ENCODE results near the gene LRRN3.
"Not testable (repeated sequence)": the region's sequence is repeated elsewhere in the genome, so short reads cannot be mapped to it uniquely, and the experiment has no call there.

Gene LRRN3

DNA sequence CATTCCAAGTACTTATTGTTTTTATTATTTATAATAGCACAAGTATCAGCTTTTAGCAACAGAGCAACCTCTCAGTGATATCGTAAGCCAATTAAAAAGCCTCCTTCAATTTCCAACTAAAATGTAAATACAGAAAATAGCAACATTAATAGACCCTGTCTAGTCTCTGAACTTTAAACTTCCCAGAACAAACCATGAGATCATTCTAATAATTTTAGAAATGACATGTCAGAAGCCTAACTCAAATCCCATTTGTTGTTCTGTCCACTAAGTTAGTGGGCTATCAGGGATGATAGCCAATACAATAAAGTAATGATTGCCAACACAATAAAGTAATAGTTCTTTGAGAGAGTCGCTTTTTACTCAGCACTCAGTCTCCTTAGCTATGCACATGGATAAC, 22.3 kb upstream of the LRRN3 start:
- H4K91ac ChIP-seq (ENCODE audit: low read length), result no peak overlapping the region
- WGBS, result 100% methylated on average over 1 of the region's 2 CpGs

DNA sequence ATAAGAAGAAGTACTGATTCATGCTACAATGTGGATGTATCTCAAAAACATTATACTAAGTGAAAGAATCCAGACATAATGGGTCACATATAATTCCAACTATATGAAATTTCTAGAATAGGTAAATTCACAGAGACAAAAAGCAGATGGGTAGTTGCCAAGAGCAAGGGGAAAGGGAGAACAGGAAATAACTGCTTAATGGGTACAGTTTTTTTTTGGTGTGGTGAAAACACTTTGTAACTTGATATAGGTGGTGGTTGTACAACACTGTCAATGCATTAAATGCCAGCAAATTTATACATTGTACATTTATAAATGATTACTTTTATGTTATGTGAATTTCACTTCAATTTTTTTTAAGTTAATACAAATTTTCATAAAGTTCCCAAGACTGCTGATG, 19.4 kb upstream of the LRRN3 start:
- Histone ChIP-seq H2BK15ac (ENCODE audit: low read depth, poor library complexity, severe bottlenecking) (no peak overlapping the region), H3K4me2 (ENCODE audit: low read length, poor library complexity, severe bottlenecking) (no peak overlapping the region), H2BK12ac (ENCODE audit: low read length in 2 of 2) (no peak overlapping the region), H3K27ac (ENCODE audit: low read length, poor library complexity, severe bottlenecking) (no peak overlapping the region), H2BK5ac (ENCODE audit: low read depth, low read length, poor library complexity, severe bottlenecking) (no peak overlapping the region), H3K36me3 (ENCODE audit: control insufficient read depth in 1 of 2, insufficient read depth in 2 of 2, low read depth in 1 of 2, low read length in 2 of 2) (no peaks in the 10 kb centered on the region), H3K27me3 (ENCODE audit: control insufficient read depth in 1 of 2, insufficient read depth in 1 of 2, low read length in 2 of 2) (no peaks in the 10 kb centered on the region), H3K4me1 (ENCODE audit: control insufficient read depth, insufficient read depth, low read depth, low read length) (peaks cover 1% of the 10 kb centered on the region), H3K23ac (ENCODE audit: low read length in 2 of 2) (no peak overlapping the region), H2AK5ac (ENCODE audit: low read length, severe bottlenecking) (no peak overlapping the region), H2BK120ac (ENCODE audit: low read depth, low read length) (no peak overlapping the region), H3K9me3 (ENCODE audit: control insufficient read depth, low read length) (no peaks in the 10 kb centered on the region), H3K9ac (ENCODE audit: low read length) (no peak overlapping the region), H3K4me3 (ENCODE audit: insufficient read depth in 1 of 2, low read depth in 1 of 2, low read length in 2 of 2) (no peak overlapping the region), H3K79me1 (replicated peaks; ENCODE audit: low read length, poor library complexity, severe bottlenecking) (no peaks in the 10 kb centered on the region), H3K4ac (ENCODE audit: low read depth in 1 of 2, low read length in 2 of 2) (no peak overlapping the region), H4K8ac (ENCODE audit: low read length) (no peak overlapping the region), H4K91ac (ENCODE audit: low read length) (no peak overlapping the region), H3K14ac (ENCODE audit: low read length in 2 of 2) (no peak overlapping the region), H2AFZ (ENCODE audit: low read depth, low read length) (no peak overlapping the region), H3K18ac (ENCODE audit: low read depth in 1 of 2, low read length in 2 of 2) (no peak overlapping the region)
- DNase-seq, result no peak

More for the DNA sequence above, 22.3 kb upstream of the LRRN3 start:
- no peak overlapping the region for H3K9ac ChIP-seq (ENCODE audit: low read length)
- H2AFZ ChIP-seq (ENCODE audit: low read depth, low read length), result no peak overlapping the region
- no peak overlapping the region for H4K8ac ChIP-seq (ENCODE audit: low read length)
- no peaks in the 10 kb centered on the region for H3K4me1 ChIP-seq (ENCODE audit: control insufficient read depth, insufficient read depth, low read depth, low read length)
- H2BK12ac ChIP-seq (ENCODE audit: low read length in 2 of 2), result no peak overlapping the region
- no peak overlapping the region for H3K23ac ChIP-seq (ENCODE audit: low read length in 2 of 2)
- DNase-seq, result no peak
- no peak overlapping the region for H3K27ac ChIP-seq (ENCODE audit: low read length, poor library complexity, severe bottlenecking)
- H3K9me3 ChIP-seq (ENCODE audit: control insufficient read depth, low read length), result no peaks in the 10 kb centered on the region
- no peaks in the 10 kb centered on the region for H3K79me1 ChIP-seq (replicated peaks; ENCODE audit: low read length, poor library complexity, severe bottlenecking)
- no peak overlapping the region for H3K14ac ChIP-seq (ENCODE audit: low read length in 2 of 2)
- H2BK120ac ChIP-seq (ENCODE audit: low read depth, low read length), result no peak overlapping the region
- H2BK5ac ChIP-seq (ENCODE audit: low read depth, low read length, poor library complexity, severe bottlenecking), result no peak overlapping the region
- H3K27me3 ChIP-seq (ENCODE audit: control insufficient read depth in 1 of 2, insufficient read depth in 1 of 2, low read length in 2 of 2), result no peaks in the 10 kb centered on the region
- H3K18ac ChIP-seq (ENCODE audit: low read depth in 1 of 2, low read length in 2 of 2), result no peak overlapping the region
- H3K36me3 ChIP-seq (ENCODE audit: control insufficient read depth in 1 of 2, insufficient read depth in 2 of 2, low read depth in 1 of 2, low read length in 2 of 2), result no peaks in the 10 kb centered on the region
- no peak overlapping the region for H2BK15ac ChIP-seq (ENCODE audit: low read depth, poor library complexity, severe bottlenecking)
- no peak overlapping the region for H2AK5ac ChIP-seq (ENCODE audit: low read length, severe bottlenecking)
- H3K4me2 ChIP-seq (ENCODE audit: low read length, poor library complexity, severe bottlenecking), result no peak overlapping the region
- H3K4me3 ChIP-seq (ENCODE audit: insufficient read depth in 1 of 2, low read depth in 1 of 2, low read length in 2 of 2), result no peak overlapping the region
- no peak overlapping the region for H3K4ac ChIP-seq (ENCODE audit: low read depth in 1 of 2, low read length in 2 of 2)

DNA sequence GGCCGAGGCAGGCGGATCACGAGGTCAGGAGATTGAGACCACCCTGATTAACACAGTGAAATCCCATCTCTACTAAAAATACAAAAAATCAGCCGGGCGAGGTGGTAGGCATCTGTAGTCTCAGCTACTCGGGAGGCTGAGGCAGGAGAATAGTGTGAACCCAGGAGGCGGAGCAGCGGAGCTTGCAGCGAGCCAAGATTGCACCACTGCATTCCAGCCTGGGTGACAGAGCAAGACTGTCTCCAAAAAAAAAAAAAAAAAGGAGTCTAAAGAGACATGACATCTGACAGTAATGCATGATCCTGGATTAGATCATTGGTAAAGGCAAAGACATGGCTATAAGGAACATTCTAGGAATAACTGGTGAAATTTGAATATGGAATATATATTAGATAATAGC, 18.3 kb upstream of the LRRN3 start:
- not testable (repeated sequence) for H4K8ac ChIP-seq (ENCODE audit: low read length); H3K4me2 ChIP-seq (ENCODE audit: low read length, poor library complexity, severe bottlenecking); H3K9me3 ChIP-seq (ENCODE audit: control insufficient read depth, low read length); H3K27ac ChIP-seq (ENCODE audit: low read length, poor library complexity, severe bottlenecking); H3K4me3 ChIP-seq (ENCODE audit: insufficient read depth in 1 of 2, low read depth in 1 of 2, low read length in 2 of 2); H2BK5ac ChIP-seq (ENCODE audit: low read depth, low read length, poor library complexity, severe bottlenecking); H3K4me1 ChIP-seq (ENCODE audit: control insufficient read depth, insufficient read depth, low read depth, low read length); H4K91ac ChIP-seq (ENCODE audit: low read length); H2AK5ac ChIP-seq (ENCODE audit: low read length, severe bottlenecking); H3K36me3 ChIP-seq (ENCODE audit: control insufficient read depth in 1 of 2, insufficient read depth in 2 of 2, low read depth in 1 of 2, low read length in 2 of 2); H3K18ac ChIP-seq (ENCODE audit: low read depth in 1 of 2, low read length in 2 of 2); DNase-seq; H3K14ac ChIP-seq (ENCODE audit: low read length in 2 of 2); H3K9ac ChIP-seq (ENCODE audit: low read length); H3K79me1 ChIP-seq (replicated peaks; ENCODE audit: low read length, poor library complexity, severe bottlenecking); H3K4ac ChIP-seq (ENCODE audit: low read depth in 1 of 2, low read length in 2 of 2); H2AFZ ChIP-seq (ENCODE audit: low read depth, low read length); H3K27me3 ChIP-seq (ENCODE audit: control insufficient read depth in 1 of 2, insufficient read depth in 1 of 2, low read length in 2 of 2); H2BK120ac ChIP-seq (ENCODE audit: low read depth, low read length); H2BK12ac ChIP-seq (ENCODE audit: low read length in 2 of 2); H3K23ac ChIP-seq (ENCODE audit: low read length in 2 of 2); H2BK15ac ChIP-seq (ENCODE audit: low read depth, poor library complexity, severe bottlenecking)
- WGBS, result 86% methylated on average over 7 of the region's 9 CpGs

DNA sequence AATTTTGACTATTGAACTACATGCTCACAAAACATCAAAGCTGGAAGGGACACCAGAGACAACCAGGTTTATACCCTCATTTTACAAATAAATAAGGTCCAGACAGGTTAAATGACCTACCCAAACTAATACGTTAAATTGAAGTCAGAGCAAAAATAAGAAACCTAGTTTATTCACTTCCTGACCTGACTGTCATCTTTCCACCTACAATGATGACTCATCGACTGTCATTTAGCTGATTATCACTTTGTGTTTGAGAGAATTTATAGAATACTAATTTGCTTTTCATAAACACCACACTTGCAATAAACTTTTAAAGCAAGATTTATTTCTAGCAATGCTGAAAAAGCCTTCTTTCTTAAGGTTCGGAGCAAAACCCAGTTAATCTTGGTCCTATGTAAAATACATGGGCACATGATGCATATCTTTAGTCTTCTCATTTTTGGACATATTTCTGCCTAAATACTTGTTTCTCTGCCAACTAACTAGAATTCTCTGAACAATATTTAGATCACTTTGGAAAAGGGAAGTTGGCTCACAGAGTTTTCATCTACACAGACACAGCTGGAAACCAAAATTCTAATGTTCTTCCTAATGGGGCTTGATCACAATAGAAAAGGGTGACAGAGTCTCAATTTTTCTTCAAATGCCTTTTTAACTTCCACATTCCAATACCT, 16.7 kb upstream of the LRRN3 start:
- H3K27me3 ChIP-seq (ENCODE audit: control insufficient read depth in 1 of 2, insufficient read depth in 1 of 2, low read length in 2 of 2), result no peaks in the 10 kb centered on the region
- no peak overlapping the region for H2BK120ac ChIP-seq (ENCODE audit: low read depth, low read length)
- no peak overlapping the region for H4K91ac ChIP-seq (ENCODE audit: low read length)
- H3K4me2 ChIP-seq (ENCODE audit: low read length, poor library complexity, severe bottlenecking), result no peak overlapping the region
- H3K27ac ChIP-seq (ENCODE audit: low read length, poor library complexity, severe bottlenecking), result no peak overlapping the region
- WGBS, result 64% methylated on average over 2 of the region's 3 CpGs
- no peak overlapping the region for H2BK15ac ChIP-seq (ENCODE audit: low read depth, poor library complexity, severe bottlenecking)
- H3K23ac ChIP-seq (ENCODE audit: low read length in 2 of 2), result no peak overlapping the region
- H3K4me3 ChIP-seq (ENCODE audit: insufficient read depth in 1 of 2, low read depth in 1 of 2, low read length in 2 of 2), result no peak overlapping the region
- no peak overlapping the region for H2BK12ac ChIP-seq (ENCODE audit: low read length in 2 of 2)
- no peak overlapping the region for H3K9ac ChIP-seq (ENCODE audit: low read length)
- H3K18ac ChIP-seq (ENCODE audit: low read depth in 1 of 2, low read length in 2 of 2), result no peak overlapping the region
- no peaks in the 10 kb centered on the region for H3K36me3 ChIP-seq (ENCODE audit: control insufficient read depth in 1 of 2, insufficient read depth in 2 of 2, low read depth in 1 of 2, low read length in 2 of 2)
- no peaks in the 10 kb centered on the region for H3K79me1 ChIP-seq (replicated peaks; ENCODE audit: low read length, poor library complexity, severe bottlenecking)
- H2BK5ac ChIP-seq (ENCODE audit: low read depth, low read length, poor library complexity, severe bottlenecking), result no peak overlapping the region
- peaks cover 1% of the 10 kb centered on the region for H3K4me1 ChIP-seq (ENCODE audit: control insufficient read depth, insufficient read depth, low read depth, low read length)
- H2AK5ac ChIP-seq (ENCODE audit: low read length, severe bottlenecking), result no peak overlapping the region
- H2AFZ ChIP-seq (ENCODE audit: low read depth, low read length), result no peak overlapping the region
- no peak overlapping the region for H4K8ac ChIP-seq (ENCODE audit: low read length)
- DNase-seq, result no peak
- no peak overlapping the region for H3K14ac ChIP-seq (ENCODE audit: low read length in 2 of 2)
- H3K4ac ChIP-seq (ENCODE audit: low read depth in 1 of 2, low read length in 2 of 2), result no peak overlapping the region
- no peaks in the 10 kb centered on the region for H3K9me3 ChIP-seq (ENCODE audit: control insufficient read depth, low read length)

Measured in mesenchymal stem cell (in vitro differentiated cells and primary cell).